Hematopoietic multipotent progenitor cell treated with erythropoietin and hydrocortisone succinate and interleukin-3 and kit ligand, for 17 days (in vitro differentiated cells): ENCODE data around the gene AASS.
A peak's percentile ranks its signal among the peaks of the same experiment; 100 is the strongest.

Experiments
- DNase-seq: peaks from one replicate; pipeline ENCODE4 v3.0.0-alpha.2; 2015; ENCODE audit warnings: low spot score

The AASS gene

GRCh38 chr7:122118757-122119156, 25.3 kb downstream of the AASS start:
- DNase-seq = no peak

- DNase-seq = no peak
Observed at GRCh38 chr7:122103064-122103463, 41.0 kb downstream of the AASS start.

- peak; percentile 38 for DNase-seq
Observed at GRCh38 chr7:122100021-122100420, 44.0 kb downstream of the AASS start.

GRCh38 chr7:122095642-122096041, 48.4 kb downstream of the AASS start:
- DNase-seq = no peak

- DNase-seq = no peak
Observed at GRCh38 chr7:122094549-122094948, 49.5 kb downstream of the AASS start.

- DNase-seq = peak; percentile 66
Observed at GRCh38 chr7:122092964-122093797, 50.9 kb downstream of the AASS start.

- DNase-seq = no peak
Observed at GRCh38 chr7:122082670-122083069, 61.4 kb downstream of the AASS start.

GRCh38 chr7:122082160-122082559, 61.9 kb downstream of the AASS start:
- no peak for DNase-seq

GRCh38 chr7:122073635-122074034, 70.4 kb downstream of the AASS start:
- DNase-seq = no peak

- DNase-seq = no peak
Observed at GRCh38 chr7:122072924-122073599, 71.0 kb downstream of the AASS start.

GRCh38 chr7:122072272-122072671, 71.8 kb downstream of the AASS start:
- no peak for DNase-seq

- DNase-seq = no peak
Observed at GRCh38 chr7:122070834-122071233, 73.2 kb downstream of the AASS start.

GRCh38 chr7:122070062-122070461, 74.0 kb downstream of the AASS start:
- no peak for DNase-seq

GRCh38 chr7:122068999-122069398, 75.0 kb downstream of the AASS start:
- no peak for DNase-seq

GRCh38 chr7:122068046-122068445, 76.0 kb downstream of the AASS start:
- DNase-seq = no peak

- DNase-seq = no peak
Observed at GRCh38 chr7:122067077-122067476, 77.0 kb downstream of the AASS start.

GRCh38 chr7:122064971-122065370, 79.1 kb downstream of the AASS start:
- no peak for DNase-seq

- DNase-seq = no peak
Observed at GRCh38 chr7:122063146-122063545, 80.9 kb downstream of the AASS start.

GRCh38 chr7:122059542-122059941, 84.5 kb downstream of the AASS start:
- no peak for DNase-seq

GRCh38 chr7:122056977-122057376, 87.1 kb downstream of the AASS start:
- no peak for DNase-seq

GRCh38 chr7:122055073-122055472, 89.0 kb downstream of the AASS start:
- DNase-seq = no peak

GRCh38 chr7:122054393-122054792, 89.7 kb downstream of the AASS start:
- no peak for DNase-seq

- no peak for DNase-seq
Observed at GRCh38 chr7:122046402-122046801, 97.6 kb downstream of the AASS start.

- no peak for DNase-seq
Observed at GRCh38 chr7:122040147-122040546, 103.9 kb downstream of the AASS start.
